Neural cell (in vitro differentiated cells): ENCODE data around the gene CCL17. TPM values are rescaled to one million over a fixed set of nuclear protein-coding genes. Genes with fewer than 3 reads are reported as not detected.

Experiments used
- H2AFZ ChIP-seq: fragments of 200-600, 300-800 bp; sonication (generic), shearing (Covaris generic); 2 replicates; pipeline ENCODE4 v1.6.0; 2014; ENCODE audit warnings: low read depth, mild to moderate bottlenecking, antibody characterized with exemption, low read length, moderate library complexity
- H3F3A ChIP-seq: fragments of 200-600 bp; shearing (Covaris generic); 2 replicates; pipeline ENCODE4 v1.6.1; 2016; ENCODE audit warnings: mild to moderate bottlenecking, moderate library complexity, mixed read lengths, antibody characterized with exemption, low read length; ENCODE audit not compliant: insufficient read depth, poor library complexity, severe bottlenecking
- H3K27ac ChIP-seq: fragments of 200-600, 300-800 bp; sonication (generic), shearing (Covaris generic); 2 replicates; pipeline ENCODE4 v1.5.1; 2014; ENCODE audit warnings: mild to moderate bottlenecking, low read length, moderate library complexity
- H3K27me3 ChIP-seq: fragments of 300-800, 200-600 bp; sonication (generic), shearing (Covaris generic); 2 replicates; pipeline ENCODE4 v1.6.0; 2014; ENCODE audit warnings: mild to moderate bottlenecking, low read depth, low read length, moderate library complexity; ENCODE audit not compliant: insufficient read depth
- H3K36me3 ChIP-seq: fragments of 300-800, 200-600 bp; sonication (generic), shearing (Covaris generic); 2 replicates; pipeline ENCODE4 v1.5.1; 2014; ENCODE audit warnings: mild to moderate bottlenecking, antibody characterized with exemption, low read length, moderate library complexity; ENCODE audit not compliant: insufficient read depth
- H3K4me2 ChIP-seq: fragments of 300-800, 200-600 bp; sonication (generic), shearing (Covaris generic); 2 replicates; pipeline ENCODE4 v1.6.0; 2014; ENCODE audit warnings: mild to moderate bottlenecking, low read length
- H3K4me3 ChIP-seq: fragments of 300-800, 200-600 bp; sonication (generic), shearing (Covaris generic); 2 replicates; pipeline ENCODE4 v1.5.1; 2014; ENCODE audit warnings: mild to moderate bottlenecking, low read length, moderate library complexity
- H3K79me2 ChIP-seq: fragments of 200-600 bp; shearing (Covaris generic); replicated peaks from 2 replicates; pipeline ENCODE4 v1.6.0; 2014; ENCODE audit warnings: mild to moderate bottlenecking, low read length, moderate library complexity; ENCODE audit not compliant: insufficient read depth
- H3K9ac ChIP-seq: fragments of 300-800, 200-600 bp; sonication (generic), shearing (Covaris generic); 2 replicates; pipeline ENCODE4 v1.6.1; 2016; ENCODE audit warnings: mild to moderate bottlenecking, low read length, mixed read lengths
- H3K9me2 ChIP-seq: fragments of 200-600 bp; shearing (Covaris generic); 2 replicates; pipeline ENCODE4 v1.6.1; 2016; ENCODE audit warnings: mild to moderate bottlenecking, low read length, mixed read lengths; ENCODE audit not compliant: insufficient read depth
- H3K9me3 ChIP-seq: fragments of 200-600, 300-800 bp; sonication (generic), shearing (Covaris generic); 2 replicates; pipeline ENCODE4 v1.6.1; 2016; ENCODE audit warnings: mild to moderate bottlenecking, mixed run types, low read length, moderate library complexity, mixed read lengths
- H4K20me1 ChIP-seq: fragments of 200-600 bp; shearing (Covaris generic); 2 replicates; pipeline ENCODE4 v1.6.1; 2016; ENCODE audit warnings: mild to moderate bottlenecking, mixed run types; ENCODE audit not compliant: insufficient read depth
- CTCF ChIP-seq: fragments of 450-650 bp; IDR thresholded peaks from 2 replicates; pipeline ENCODE4 v1.5.1; 2014; ENCODE audit warnings: antibody characterized with exemption, mild to moderate bottlenecking, moderate library complexity; ENCODE audit not compliant: poor library complexity, severe bottlenecking
- EP300 ChIP-seq: fragments of 450-650 bp; conservative IDR thresholded peaks from 2 replicates; pipeline ENCODE4 v1.6.1; 2014; ENCODE audit warnings: antibody characterized with exemption, mild to moderate bottlenecking, moderate library complexity; ENCODE audit not compliant: poor library complexity, severe bottlenecking
- EZH2 ChIP-seq: fragments of 200-600, 300-800 bp; shearing (Covaris generic), sonication (generic); IDR thresholded peaks from 2 replicates; pipeline ENCODE4 v1.6.1; 2014; ENCODE audit warnings: antibody characterized with exemption, low read length, borderline replicate concordance, mild to moderate bottlenecking; ENCODE audit not compliant: insufficient read depth, poor library complexity, severe bottlenecking
- MXI1 ChIP-seq: fragments of 450-650 bp; conservative IDR thresholded peaks from 2 replicates; pipeline ENCODE4 v1.6.1; 2014; ENCODE audit warnings: antibody characterized with exemption, mild to moderate bottlenecking; ENCODE audit not compliant: poor library complexity, severe bottlenecking
- POLR2AphosphoS5 ChIP-seq: IDR thresholded peaks from 2 replicates; pipeline ENCODE4 v1.6.1; 2012
- RAD21 ChIP-seq: fragments of 450-650 bp; conservative IDR thresholded peaks from 2 replicates; pipeline ENCODE4 v1.6.1; 2014; ENCODE audit warnings: antibody characterized with exemption, mild to moderate bottlenecking, moderate library complexity
- REST ChIP-seq: IDR thresholded peaks from 2 replicates; pipeline ENCODE4 v1.6.1; 2012; ENCODE audit warnings: borderline replicate concordance
- SMC3 ChIP-seq: fragments of 450-650 bp; conservative IDR thresholded peaks from 2 replicates; pipeline ENCODE4 v1.6.1; 2014; ENCODE audit warnings: antibody characterized with exemption, mild to moderate bottlenecking, moderate library complexity; ENCODE audit not compliant: poor library complexity
- TAF1 ChIP-seq: IDR thresholded peaks from 2 replicates; pipeline ENCODE4 v1.6.1; 2012; ENCODE audit warnings: low read depth
- polyA plus RNA-seq: library from polyadenylated mRNA; depleted of rRNA; stranded (reverse); fragments of >200 nt; gene quantifications from 2 replicates; pipeline ENCODE4 v1.2.3, GENCODE V29; 2014

Gene CCL17
- polyA plus RNA-seq, 1 donor from 2014 or later = not detected

GRCh38 chr16:57380671-57381462 lies 23.7 kb upstream of the CCL17 start:
- no peaks in the 10 kb centered on the region for H3K36me3 ChIP-seq
- TF ChIP-seq REST = no peak
- no peak for TF ChIP-seq POLR2AphosphoS5
- TF ChIP-seq RAD21 = no peak
- TF ChIP-seq MXI1 = no peak
- TF ChIP-seq CTCF = no peak
- no peak for TF ChIP-seq EP300
- TF ChIP-seq SMC3 = no peak
- no peak for TF ChIP-seq EZH2
- TF ChIP-seq TAF1 = no peak
- no peaks in the 10 kb centered on the region for H3F3A ChIP-seq
- H3K9me2 ChIP-seq = no peaks in the 10 kb centered on the region
- H3K9me3 ChIP-seq = no peaks in the 10 kb centered on the region
- no peak overlapping the region for H3K9ac ChIP-seq
- no peak overlapping the region for H3K4me2 ChIP-seq
- no peaks in the 10 kb centered on the region for H3K79me2 ChIP-seq
- H3K27me3 ChIP-seq = no peaks in the 10 kb centered on the region
- no peak overlapping the region for H2AFZ ChIP-seq
- no peaks in the 10 kb centered on the region for H4K20me1 ChIP-seq
- no peak overlapping the region for H3K4me3 ChIP-seq
- no peak overlapping the region for H3K27ac ChIP-seq

GRCh38 chr16:57381791-57382534 lies 22.6 kb upstream of the CCL17 start:
- H3K4me3 ChIP-seq = no peak overlapping the region
- no peak overlapping the region for H2AFZ ChIP-seq
- no peak overlapping the region for H3K4me2 ChIP-seq
- no peaks in the 10 kb centered on the region for H3K36me3 ChIP-seq
- no peaks in the 10 kb centered on the region for H3K27me3 ChIP-seq
- H3K9me3 ChIP-seq = no peaks in the 10 kb centered on the region
- no peaks in the 10 kb centered on the region for H3K79me2 ChIP-seq
- H3K9ac ChIP-seq = no peak overlapping the region
- H3K27ac ChIP-seq = no peak overlapping the region
- no peaks in the 10 kb centered on the region for H4K20me1 ChIP-seq
- H3K9me2 ChIP-seq = no peaks in the 10 kb centered on the region
- no peaks in the 10 kb centered on the region for H3F3A ChIP-seq
- TF ChIP-seq MXI1 (no peak), TAF1 (no peak), EZH2 (no peak), EP300 (no peak), POLR2AphosphoS5 (no peak), REST (no peak), CTCF (no peak), SMC3 (no peak), RAD21 (no peak)
